OCI-M1 (cell line): Measurements from ENCODE around the gene DENND11.

Experiments
- DNase-seq: peaks from one replicate; lab custom pipeline; 2025; lab: John Stamatoyannopoulos, UW

The DENND11 gene

DNA sequence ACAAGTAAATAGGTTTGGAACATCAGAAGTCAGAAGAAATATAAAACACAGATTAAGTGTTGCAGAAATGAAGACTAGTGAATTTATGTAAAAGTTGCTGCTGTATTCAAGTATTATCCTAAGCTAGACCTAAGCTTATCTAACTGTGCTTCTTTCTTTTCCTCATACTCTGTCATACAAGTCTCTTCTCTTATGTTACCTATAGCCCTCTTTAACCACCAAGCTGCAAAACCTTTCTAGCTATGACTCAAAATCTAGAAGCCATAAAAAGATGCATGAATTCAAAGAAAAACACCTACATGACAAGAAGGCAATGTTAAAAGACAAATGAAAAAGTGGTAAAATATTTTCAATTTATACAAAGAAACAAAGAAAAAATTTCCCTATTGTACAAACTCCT lies 23.0 kb downstream of the DENND11 start:
- DNase-seq, result no peak

DNA sequence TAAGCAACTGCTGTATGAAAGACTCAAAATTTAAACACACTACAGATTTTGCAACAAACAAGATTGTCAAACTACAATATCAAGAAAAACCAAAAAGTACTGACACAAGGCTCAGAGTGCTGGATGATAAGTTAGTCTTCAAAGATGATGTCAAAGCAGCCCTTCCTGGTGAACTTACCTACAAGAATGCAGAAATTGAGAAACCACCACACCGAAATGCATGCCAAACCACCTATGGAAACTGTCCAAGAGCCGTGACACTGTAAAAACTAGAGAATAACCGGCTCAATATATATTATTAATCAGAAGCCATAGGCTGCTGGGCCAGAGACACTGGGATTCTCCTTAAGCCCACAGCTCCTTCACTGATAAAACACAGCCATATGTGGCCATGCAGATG lies 25.3 kb downstream of the DENND11 start:
- DNase-seq, result no peak

DNA sequence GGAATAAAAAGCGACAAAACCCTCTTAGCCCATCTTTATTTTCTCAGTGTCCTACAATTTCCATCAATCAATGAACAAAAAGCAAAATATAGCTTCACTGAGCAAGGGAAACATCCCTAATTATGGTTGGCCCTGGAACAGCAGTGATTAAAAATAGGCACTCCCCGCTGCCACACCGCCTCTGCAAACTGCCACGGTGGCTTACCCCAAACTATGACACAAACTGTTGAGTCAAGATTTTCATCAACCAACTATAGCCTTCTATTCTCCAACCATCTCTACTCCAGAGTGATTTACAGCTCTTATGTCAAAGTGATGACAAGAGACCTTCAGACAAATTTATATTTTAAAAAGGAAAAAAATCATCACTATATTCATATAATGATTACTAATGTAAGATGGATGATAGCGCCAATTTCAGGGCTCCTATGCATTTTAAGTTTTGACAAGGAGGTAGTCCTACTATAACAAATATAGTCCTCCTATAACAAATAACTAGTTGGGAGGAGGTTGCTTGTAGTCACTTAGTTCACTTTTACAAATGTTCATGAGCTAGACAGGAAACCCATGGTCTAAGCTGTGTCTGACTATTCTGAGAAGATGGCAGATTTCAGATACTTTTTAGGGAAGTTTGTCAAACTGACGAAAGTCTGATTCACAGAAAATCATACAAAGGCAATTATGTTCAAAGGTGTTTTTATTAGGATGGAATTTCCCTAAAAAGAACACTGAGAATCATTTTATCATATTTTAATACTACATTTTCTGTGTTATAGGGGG lies 26.3 kb downstream of the DENND11 start:
- peak; percentile 35 for DNase-seq

DNA sequence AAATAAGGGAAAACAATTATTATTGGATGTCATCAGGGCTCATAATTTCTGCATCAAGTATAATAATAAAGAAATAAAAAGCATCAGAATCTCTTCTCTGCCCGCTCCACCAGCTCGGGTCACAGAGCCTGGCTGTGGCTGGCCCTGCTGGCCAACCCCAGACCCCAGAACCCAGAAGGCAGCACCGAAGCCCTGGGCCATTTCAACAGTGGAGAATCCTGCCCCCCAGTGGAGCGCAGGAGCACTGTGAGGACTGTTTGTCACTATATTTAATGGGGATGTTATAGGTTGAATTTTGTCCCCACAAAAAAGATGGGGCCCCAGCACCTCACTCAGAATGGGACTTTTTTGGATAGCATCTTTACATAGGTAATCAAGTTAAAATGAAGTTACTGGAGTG lies 27.3 kb downstream of the DENND11 start:
- peak; percentile 4 for DNase-seq

DNA sequence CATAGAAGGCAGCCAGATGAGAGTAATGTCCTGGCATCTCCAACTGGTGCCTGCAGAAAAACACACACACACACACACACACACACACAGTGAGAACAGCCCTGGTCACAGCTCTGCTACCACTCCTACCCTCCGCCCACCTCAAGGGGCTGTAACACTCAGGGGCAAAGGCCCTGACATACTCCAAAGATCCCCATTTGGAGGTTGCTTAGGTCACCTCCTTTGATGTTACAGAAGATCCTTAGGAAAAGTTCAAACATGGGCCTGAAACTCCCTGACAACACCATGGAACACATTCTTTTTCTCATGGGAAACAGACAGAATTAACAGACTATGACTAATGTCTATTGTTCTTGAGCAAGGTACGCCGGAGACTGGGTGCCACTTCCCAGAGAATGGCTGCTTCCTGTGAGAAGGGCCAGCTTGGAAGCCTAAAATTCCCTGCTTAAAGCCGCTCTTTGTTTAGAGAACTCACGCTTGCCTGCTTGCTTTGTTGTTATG lies 27.7 kb downstream of the DENND11 start:
- DNase-seq, result no peak

DNA sequence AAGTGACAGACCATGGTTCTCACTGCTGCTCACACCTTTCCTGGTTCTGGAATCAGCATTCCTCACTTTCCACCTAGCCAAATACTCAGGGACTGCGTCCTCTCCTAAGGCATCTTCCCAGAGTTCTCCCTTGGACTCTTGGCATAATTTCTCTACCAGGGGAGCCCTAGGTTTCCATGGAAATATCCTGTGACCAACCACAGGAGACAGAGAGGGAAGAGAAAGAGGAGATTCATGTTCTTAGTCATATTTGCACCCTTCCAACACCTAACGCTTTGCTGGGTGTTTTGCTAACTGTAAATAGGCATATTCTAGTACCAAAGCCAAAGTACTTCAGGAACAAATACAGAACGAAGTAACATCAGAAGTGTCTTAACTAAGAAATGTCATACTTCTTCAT lies 28.6 kb downstream of the DENND11 start:
- DNase-seq, result no peak

DNA sequence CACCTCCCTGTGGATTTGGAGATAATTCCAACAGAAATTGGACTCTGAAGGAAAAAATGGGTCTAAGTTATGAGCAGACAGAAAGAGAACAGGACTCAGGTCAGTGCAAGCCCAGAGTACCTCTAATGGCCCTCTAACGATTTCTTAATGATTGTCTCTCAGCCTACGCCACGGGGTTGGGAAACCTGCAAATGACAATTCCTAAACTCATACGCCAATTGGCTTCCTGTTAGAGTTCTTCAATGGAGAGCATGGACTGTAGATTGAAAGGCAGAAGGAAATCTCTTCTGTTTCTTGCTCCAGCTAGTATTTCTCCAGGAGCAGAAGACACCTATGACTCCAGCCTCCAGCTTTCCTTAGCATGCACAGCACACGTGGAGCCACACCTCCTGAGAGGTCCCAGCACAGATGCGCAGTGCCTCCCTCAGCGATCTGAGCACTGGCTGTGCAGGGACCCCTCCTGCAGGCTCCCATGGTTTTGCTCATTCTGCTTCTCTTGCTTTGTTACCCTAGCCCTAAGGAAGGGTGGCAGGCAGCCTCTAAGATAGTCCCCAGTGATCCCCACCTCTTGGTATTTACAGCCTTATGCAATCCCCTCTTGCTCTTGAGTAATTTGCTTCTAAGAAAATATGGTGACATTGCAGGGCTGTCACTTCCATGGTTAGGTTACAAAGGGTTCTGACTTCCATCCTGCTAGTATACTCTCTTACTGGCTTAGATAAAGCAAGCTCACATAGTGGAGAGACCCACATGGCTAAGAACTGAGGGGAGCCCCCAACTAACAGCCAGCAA lies 30.1 kb downstream of the DENND11 start:
- DNase-seq, result peak; percentile 5

DNA sequence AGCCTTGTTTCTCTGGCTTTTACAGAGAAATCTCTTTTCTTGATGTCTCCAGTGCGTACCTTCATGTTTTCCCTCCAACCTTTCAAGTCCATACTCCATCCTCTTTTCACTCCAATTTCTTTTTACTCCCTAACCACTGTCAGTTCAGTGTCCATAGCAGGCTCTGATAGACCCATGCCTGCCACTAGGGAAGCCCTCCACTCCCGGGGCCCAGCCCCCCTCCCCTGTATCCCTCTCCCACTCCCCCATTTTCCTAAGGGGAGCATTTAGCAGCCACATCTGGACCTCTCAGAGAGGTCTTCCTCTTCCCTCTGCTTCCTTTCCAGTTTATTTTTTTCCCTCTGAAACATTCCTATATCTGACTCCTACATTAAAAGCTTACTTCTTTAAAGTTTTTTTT lies 33.1 kb downstream of the DENND11 start:
- no peak for DNase-seq

DNA sequence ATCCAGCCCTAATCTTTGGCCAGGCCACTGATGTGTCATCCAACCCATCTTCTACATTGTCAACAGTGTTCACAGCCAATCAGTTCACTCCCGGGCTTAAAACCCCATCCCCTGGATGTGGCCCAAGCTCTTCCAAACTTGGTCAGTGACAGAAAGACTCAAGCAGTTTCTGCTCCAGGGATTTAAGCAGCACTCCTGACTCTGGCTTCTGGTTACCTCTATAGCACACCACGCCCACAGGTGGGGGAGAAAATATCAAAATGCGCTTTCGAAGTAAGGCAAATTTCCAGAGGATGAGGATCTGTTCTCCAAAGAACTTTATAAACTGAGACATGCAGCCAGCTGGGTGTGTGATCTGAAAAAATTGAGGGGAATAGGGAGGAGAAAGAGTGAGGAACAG lies 35.9 kb downstream of the DENND11 start:
- no peak for DNase-seq

DNA sequence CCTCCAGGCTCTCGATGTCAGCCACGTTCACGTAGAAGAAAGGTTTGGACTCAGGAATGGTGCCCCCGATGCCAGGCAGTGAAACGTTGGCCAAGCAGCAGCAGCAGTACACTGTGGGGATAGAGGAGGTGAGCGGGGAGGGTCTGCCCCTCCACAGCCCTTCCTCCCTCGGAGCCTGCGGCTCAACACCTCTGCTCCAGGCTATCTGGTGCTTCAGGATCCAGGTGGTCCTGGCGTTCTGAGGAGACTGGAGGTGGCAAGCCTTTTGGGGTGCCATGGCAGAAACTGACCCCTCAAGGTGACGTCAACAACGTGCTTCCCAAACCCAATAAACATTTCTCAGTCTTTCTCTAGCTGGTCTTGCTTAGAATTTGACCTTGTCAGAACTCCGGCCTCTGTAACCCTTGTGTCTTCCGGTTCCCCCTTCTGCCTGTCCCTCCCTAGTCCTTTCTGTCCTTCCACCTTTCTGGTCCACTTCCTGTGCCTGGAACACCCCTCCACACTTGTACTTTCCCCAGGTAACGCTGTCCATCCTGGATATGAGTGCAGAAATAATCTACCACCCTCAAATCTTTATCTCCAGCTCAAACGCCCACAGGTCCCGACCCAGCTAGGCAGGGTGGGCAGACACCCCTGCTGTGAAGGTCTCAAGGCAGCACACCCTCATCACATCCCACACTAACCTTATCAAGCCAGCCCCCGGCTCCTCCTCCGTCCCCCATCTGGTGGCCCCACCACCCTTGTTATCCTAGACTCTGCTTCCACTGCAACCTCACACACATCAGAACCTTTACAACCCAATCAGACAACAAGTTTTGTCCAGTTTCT lies 36.5 kb downstream of the DENND11 start:
- DNase-seq, result no peak

DNA sequence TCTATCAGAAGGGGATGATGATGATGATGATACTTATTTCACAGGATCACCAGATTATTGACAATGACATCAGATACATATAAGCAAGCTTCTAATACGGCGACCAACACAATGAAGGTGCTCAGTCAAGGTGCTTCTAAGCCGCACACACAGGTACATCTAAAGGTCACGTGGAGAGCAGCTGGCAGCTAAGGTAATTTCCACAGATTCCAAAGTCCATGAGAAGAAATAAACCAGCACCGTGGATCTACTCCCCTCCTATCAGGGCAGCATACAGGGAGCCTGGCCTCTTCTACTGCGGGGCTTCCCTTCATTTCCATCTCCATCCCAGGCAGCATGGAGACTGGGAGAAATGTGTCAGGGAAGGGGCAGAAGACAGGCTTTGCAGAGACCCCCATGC lies 37.5 kb downstream of the DENND11 start:
- no peak for DNase-seq

DNA sequence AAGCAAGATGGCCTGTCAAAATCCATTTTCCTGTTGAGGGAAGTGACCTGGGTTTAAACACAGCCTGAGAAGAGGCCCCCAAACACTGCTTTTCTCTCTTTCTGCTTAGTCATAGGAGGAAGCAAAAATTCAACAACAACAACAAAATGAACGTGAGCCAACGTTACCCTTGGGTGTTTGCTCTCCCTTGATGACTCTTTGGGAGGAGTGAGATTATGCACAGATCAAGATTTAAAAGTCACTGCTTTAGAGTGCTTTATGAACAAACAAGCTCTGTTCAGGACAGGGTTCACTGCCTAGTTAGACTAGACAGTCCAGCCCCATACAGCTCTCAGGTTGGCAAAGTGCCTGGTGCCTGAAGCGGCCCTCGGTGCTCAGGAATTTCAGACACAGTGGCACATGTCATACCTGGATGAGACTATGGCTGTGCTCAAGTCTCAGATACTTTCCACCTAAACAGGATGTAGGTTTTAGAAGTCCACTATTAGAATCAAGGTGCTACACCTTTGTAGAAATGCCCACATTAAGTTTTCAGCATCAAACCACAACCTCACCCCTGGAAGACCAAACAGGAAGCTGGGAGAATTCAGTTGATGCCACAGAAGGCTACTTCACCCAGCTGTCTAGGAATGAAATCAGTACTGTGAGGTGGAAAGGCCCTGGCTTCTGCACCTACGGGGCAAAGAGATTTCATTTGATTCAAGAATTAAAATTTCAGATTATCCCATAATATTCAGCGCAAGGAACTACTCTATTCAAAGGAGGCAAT lies 38.7 kb downstream of the DENND11 start:
- peak; percentile 1 for DNase-seq

DNA sequence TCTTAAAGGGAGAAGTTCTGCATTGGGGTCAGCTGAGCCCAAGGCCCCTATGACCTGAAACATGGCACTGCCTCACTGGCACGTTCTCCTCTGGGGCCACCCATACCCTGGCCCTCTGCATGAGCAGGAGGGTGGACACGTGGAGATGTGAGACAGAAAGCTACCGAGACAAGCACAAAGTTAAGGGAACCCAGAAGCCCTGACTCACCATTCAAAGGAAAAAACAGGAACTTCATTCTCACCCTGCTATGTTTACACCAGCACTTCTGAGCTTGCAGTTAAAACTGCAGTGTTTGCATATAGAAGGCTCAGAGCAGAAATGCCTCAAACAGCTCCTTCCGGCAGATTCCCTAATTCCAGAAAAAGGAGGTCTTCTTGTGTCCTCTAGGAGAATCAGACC lies 41.7 kb downstream of the DENND11 start:
- peak; percentile 73 for DNase-seq

DNA sequence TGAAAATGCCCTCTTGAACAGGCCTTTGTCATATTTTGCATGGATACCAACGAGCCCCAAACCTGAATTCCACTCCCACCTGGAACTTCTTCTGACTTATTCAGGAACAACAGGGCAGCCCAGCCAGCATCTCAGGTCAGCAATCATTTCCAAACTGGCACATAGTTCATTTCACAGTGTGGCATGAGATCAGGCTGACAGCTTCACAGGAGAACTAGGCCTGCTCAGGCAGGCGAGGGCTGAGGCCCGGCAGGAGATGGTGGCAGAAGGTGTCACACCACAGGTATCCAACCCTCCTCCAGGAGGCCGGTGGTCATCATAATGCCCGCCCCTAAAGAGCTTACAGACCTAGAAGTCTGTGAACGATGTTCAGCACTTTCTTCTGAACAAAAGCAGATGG lies 42.5 kb downstream of the DENND11 start:
- DNase-seq, result no peak

DNA sequence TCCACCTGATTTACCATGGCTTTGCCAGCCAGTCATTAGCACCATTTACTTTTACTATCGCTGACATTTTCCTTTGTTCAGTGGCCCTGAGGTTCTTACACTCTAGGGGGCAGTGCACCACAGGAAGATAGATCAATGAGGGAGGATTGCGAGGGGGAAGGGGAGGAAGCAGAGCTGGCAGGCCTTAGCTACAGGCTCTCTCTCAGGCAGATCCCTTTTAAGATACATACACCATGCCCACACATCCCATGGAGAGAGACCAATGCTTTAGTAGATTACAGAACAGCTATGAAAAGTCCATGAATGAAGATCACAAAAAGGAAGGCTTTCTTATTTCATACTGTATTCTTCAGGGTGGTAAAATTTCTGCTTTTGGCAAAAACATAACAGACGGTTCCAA lies 47.4 kb downstream of the DENND11 start:
- peak; percentile 79 for DNase-seq

DNA sequence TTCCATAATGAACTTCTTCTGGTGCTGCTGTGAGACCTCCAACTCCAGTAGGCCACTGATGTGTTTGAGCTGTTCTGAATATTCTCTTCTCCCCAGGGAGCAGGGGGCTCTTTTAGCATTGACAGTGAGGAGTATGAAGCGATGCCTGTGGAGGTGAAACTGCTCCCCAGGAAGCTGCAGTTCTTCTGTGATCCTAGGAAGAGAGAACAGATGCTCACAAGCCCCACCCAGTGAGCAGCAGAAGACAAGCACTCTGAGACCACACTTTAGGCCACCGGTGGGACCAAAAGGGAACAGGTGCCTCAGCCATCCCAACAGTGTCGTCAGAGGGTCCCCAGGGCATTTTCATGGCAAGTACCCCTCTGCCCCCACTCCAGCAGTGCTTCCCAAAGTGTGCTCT lies 49.3 kb downstream of the DENND11 start:
- no peak for DNase-seq
